AML-193 (cell line): ENCODE results near the gene PITPNM1.
"Not testable (repeated sequence)": the region's sequence is repeated elsewhere in the genome, so short reads cannot be mapped to it uniquely, and the experiment has no call there.

Experiments used
- DNase-seq, 2 experiments: peaks; one replicate each; lab custom pipeline; 2025; lab: John Stamatoyannopoulos, UW

PITPNM1 gene

DNA sequence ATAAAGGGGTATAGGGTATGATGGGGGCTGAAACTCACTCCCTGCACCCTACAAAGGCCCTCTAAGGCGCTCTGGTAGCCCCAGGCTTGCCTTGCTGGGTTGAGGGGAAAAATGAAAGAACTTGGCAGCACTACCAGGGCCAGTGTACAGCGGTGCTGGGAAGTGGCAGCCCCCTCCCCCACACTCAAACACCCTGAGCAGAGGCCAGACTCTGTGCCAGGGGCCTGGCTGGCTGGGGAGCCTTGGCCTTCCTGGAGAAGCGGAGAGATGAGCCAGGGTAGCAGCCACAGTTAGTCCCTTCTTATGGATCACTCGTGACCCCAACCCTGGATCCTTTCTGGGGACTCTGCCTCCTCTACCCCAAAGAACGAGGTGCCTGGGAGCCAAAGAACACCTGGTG, 38.8 kb downstream of the PITPNM1 start:
- DNase-seq: no peak

GRCh38 chr11:67465530-67465929, 39.6 kb downstream of the PITPNM1 start:
- not testable (repeated sequence) for DNase-seq

DNA sequence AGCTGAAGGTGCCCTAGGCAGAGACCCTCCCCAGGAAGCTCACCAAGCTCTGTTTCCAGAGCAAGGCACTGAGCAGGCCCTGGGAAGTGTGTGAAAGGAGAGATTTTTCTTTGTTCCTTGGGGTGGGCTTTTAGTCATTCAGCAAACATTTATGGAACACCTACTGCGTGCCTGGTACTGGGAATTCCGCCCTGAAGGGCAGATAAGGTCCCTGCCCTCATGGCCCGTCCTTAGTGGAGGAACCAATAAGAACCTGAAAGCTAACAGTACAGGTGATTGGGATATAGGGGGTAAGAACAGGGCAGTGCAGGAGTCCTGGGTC, 40.0 kb downstream of the PITPNM1 start:
- DNase-seq: no peak

- DNase-seq: peak; percentile 82 to 85
These were observed 40.6 kb downstream of the PITPNM1 start for GRCh38 chr11:67464411-67465188.

GRCh38 chr11:67463680-67464410, 41.3 kb downstream of the PITPNM1 start:
- peak; percentile 46 to 63 for DNase-seq

- no peak for DNase-seq
These were observed 42.0 kb downstream of the PITPNM1 start for GRCh38 chr11:67463186-67463585.

DNA sequence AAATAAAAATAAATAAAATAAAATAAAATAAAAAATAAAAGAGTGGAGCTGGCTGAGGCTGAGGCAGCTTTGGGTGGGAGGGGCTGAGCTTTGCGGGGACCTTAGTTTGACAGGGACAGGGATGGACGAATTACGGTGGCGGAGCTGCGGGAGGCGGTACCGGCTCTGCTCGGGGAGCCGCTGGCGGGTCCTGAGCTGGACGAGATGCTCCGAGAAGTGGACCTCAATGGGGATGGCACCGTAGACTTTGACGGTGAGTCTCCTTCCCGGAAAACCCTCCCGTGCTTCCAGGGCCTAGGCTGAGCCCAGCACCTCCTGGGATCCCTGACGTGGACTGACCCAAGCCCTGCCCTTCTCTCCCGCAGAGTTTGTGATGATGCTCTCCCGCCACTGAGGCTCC, 46.9 kb downstream of the PITPNM1 start:
- no peak for DNase-seq

GRCh38 chr11:67457453-67457852, 47.7 kb downstream of the PITPNM1 start:
- DNase-seq: no peak

- DNase-seq: no peak
These were observed 49.0 kb downstream of the PITPNM1 start for GRCh38 chr11:67456068-67456705.

GRCh38 chr11:67455054-67455453, 50.1 kb downstream of the PITPNM1 start, which contains the start of gene CABP4:
CABP4 (plus strand) TSS chr11:67455354; CDS start chr11:67455424, 70 bp downstream.
- DNase-seq: no peak

DNA sequence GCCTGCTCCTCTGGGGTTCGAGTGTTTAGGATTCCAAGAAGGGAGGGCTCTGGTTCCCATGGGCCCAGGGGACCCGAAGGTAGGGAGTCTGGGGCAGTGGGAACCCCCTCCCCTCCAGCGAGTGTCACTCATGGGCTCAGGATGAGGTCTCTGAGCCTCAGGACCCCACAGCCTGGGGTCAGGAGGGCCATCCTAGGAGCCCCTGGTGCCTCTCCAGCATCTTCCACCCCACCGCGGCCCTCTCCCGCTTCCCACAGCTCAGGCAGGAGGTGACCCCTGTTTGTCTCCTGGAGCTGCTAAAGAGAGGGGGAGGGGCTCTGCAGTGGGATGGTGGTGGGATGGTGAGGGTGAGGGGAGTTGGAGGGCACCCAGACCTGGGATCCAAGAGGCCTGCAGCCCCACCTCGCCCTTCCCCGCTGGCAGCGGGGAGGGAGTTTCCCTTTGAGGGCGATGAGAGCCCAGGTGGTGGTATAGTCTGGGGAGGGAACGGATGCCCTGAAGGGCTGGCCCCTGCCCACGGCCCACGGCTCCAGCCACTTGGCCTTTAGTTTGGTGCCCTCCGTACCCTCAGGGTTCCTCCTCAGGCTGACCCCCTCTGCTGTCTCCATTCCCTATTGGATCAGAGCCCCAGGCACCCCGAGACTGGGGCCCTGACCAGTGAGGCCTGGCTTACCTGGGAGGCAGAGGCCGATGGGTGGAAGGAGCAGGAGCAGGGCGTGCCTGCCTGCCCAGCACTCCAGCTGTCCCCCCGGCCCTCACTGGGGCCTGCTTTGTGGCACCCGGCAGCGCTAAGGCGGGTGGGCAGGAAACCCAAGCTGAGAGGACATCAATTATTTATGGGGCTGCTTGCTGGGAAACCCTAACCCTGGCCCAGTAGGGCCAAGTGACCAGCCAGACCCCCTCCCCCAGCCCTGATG, 51.1 kb downstream of the PITPNM1 start:
- DNase-seq: no peak

GRCh38 chr11:67452141-67452952, 52.8 kb downstream of the PITPNM1 start, which contains the start of gene GPR152:
GPR152 (minus strand) TSS chr11:67452729; CDS start chr11:67452724, 5 bp downstream.
- DNase-seq: no peak

GRCh38 chr11:67451658-67451976, 53.5 kb downstream of the PITPNM1 start:
- no peak for DNase-seq

DNA sequence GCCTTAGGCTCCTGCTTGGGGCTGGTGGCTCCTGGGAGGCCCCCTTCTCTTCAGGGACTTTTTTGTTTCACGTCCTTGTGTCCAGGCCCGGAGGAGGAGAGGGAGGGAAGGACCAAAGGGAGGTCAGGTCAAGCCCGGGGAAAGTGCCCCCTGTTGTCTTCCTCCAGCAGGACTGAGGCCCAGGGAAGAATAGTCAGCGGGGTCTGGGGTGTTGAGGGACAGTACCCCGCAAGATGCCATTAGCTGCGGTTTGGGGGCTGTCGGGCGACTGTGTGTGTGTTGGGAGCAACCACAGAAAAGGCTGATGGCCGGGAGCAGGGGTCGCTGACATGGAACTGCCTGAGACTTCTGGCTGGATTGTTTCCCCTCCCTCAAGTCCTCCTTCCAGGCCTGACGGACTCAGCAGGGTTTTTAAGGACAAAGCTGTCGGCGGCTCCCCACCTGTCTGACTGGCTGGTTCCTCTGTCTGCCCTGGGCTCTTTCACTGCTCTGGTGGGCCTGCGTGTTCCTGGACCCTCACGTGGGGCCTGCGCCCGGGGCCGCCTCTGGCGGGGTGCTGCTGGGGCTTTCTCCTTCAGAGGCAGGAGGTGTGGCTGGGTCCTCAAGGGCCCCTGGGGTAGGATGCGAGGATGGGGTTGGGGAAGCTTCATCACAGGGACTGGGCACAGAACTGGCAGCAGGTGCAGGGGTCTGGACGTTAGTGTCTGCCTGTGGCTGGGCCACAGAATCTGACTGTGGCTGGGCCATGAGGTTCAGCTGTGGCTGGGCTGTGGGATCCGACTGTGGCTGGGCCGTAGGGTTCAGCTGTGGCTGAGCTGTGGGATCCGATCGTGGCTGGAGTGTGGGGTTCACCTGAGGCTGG, 54.1 kb downstream of the PITPNM1 start:
- no peak for DNase-seq

GRCh38 chr11:67449116-67449844, 55.9 kb downstream of the PITPNM1 start:
- no peak for DNase-seq

GRCh38 chr11:67448220-67448609, 56.9 kb downstream of the PITPNM1 start:
- no peak for DNase-seq

- DNase-seq: no peak
These were observed 59.6 kb downstream of the PITPNM1 start for GRCh38 chr11:67445515-67445914.

- no peak for DNase-seq
These were observed 62.4 kb downstream of the PITPNM1 start for GRCh38 chr11:67442504-67443404.
